HCT116 (cell line): ENCODE results near the gene COPE. TPM values are rescaled to one million over a fixed set of nuclear protein-coding genes. Genes with fewer than 3 reads are reported as not detected.

Experiments used
- ATAC-seq: fragments of 200-7000 bp; cut with Tn5 transposase; 2 replicates; pipeline ENCODE4 v1.9.1; 2020; ENCODE audit warnings: mild to moderate bottlenecking, moderate library complexity
- BruUV-seq: library from RNA; stranded (reverse); fragments of 400-500 nt; replicated peaks from 2 replicates; lab custom pipeline; 2021; lab: Mats Ljungman, UMichigan
- CTCF ChIA-PET: fragments of 300-600 bp; sonication (Branson Sonifier 250); formaldehyde crosslinking; loops from one replicate; lab custom pipeline; 2021; ENCODE audit warnings: antibody characterized with exemption; lab: Charles Lee
- POLR2A ChIA-PET: fragments of 300-600, 350-600 bp; sonication (Branson Sonifier 250); formaldehyde crosslinking; loops from one replicate; lab custom pipeline; 2021; ENCODE audit warnings: antibody characterized with exemption; lab: Charles Lee
- RAD21 ChIA-PET, 2 experiments: fragments of 300-600 bp; sonication (Branson Sonifier 250); formaldehyde crosslinking; loops; one replicate each; lab custom pipeline; 2023; ENCODE audit warnings: low total read pairs in 2 of 2; ENCODE audit not compliant: uncharacterized antibody in 2 of 2, unreplicated experiment in 2 of 2, low non-redundant PET in 1 of 2; lab: Charles Lee
- DNase-seq: peaks from one replicate; pipeline ENCODE4 v3.0.0-alpha.2; 2010; ENCODE audit warnings: low read depth, low spot score
- H2AFZ ChIP-seq: fragments of 200-600 bp; shearing (Covaris generic), sonication (generic); 2 replicates; pipeline ENCODE4 v1.6.1; 2017; ENCODE audit warnings: low read depth, mixed run types, mixed read lengths, antibody characterized with exemption, low read length; ENCODE audit not compliant: poor library complexity, severe bottlenecking
- H3K27ac ChIP-seq: 2 replicates; pipeline ENCODE4 v1.5.1; 2012; ENCODE audit warnings: low read depth, low read length
- H3K27me3 ChIP-seq: fragments of 200-600 bp; sonication (generic); 2 replicates; pipeline ENCODE4 v1.6.1; 2016; ENCODE audit warnings: mixed run types, low read length, mixed read lengths; ENCODE audit not compliant: insufficient read depth
- H3K36me3 ChIP-seq, 2 experiments: fragments of 200-500 bp in 1 of 2; fragments of 200-600 bp in 1 of 2; sonication (Bioruptor generic) in 1 of 2; sonication (generic) in 1 of 2; 2 replicates each; pipeline versions ENCODE4 v1.5.1 to v1.6.1; 2014 to 2016; ENCODE audit warnings: low read length in 2 of 2, inconsistent platforms in 1 of 2, mixed read lengths in 1 of 2, mixed run types in 1 of 2; ENCODE audit not compliant: insufficient read depth in 2 of 2, control insufficient read depth in 1 of 2
- H3K4me1 ChIP-seq, 2 experiments: fragments of 200-600 bp in 1 of 2; sonication (generic) in 1 of 2; 2 replicates each; pipeline versions ENCODE4 v1.5.1 to v1.6.1; 2012 to 2017; ENCODE audit warnings: low read length in 2 of 2, inconsistent platforms in 1 of 2, mild to moderate bottlenecking in 1 of 2, mixed read lengths in 1 of 2, mixed run types in 1 of 2, moderate library complexity in 1 of 2; ENCODE audit not compliant: insufficient read depth in 2 of 2, control insufficient read depth in 1 of 2
- H3K4me2 ChIP-seq: fragments of 200-600 bp; sonication (generic); 2 replicates; pipeline ENCODE4 v1.6.1; 2017; ENCODE audit warnings: mixed run types, low read length, mixed read lengths
- H3K4me3 ChIP-seq, 2 experiments: fragments of 200-600 bp in 1 of 2; sonication (generic) in 1 of 2; replicated peaks in 1 of 2; 2 replicates each; pipeline ENCODE4 v1.5.1; 2011 to 2016; ENCODE audit warnings: low read length in 2 of 2, control low read depth in 1 of 2, low read depth in 1 of 2, mild to moderate bottlenecking in 1 of 2, mixed read lengths in 1 of 2, mixed run types in 1 of 2
- H3K79me2 ChIP-seq: fragments of 200-600 bp; sonication (generic); 2 replicates; pipeline ENCODE4 v1.6.1; 2017; ENCODE audit warnings: mild to moderate bottlenecking, mixed run types, low read length, moderate library complexity, mixed read lengths; ENCODE audit not compliant: insufficient read depth
- H3K9ac ChIP-seq: fragments of 200-600 bp; sonication (generic); 2 replicates; pipeline ENCODE4 v1.6.1; 2016; ENCODE audit warnings: low read length, mixed read lengths
- H3K9me2 ChIP-seq: fragments of 200-600 bp; sonication (generic), shearing (Covaris generic); 2 replicates; pipeline ENCODE4 v1.6.1; 2017; ENCODE audit warnings: mixed run types, mild to moderate bottlenecking, moderate library complexity; ENCODE audit not compliant: insufficient read depth
- H3K9me3 ChIP-seq, 2 experiments: fragments of 200-500 bp in 1 of 2; fragments of 200-600 bp in 1 of 2; sonication (Bioruptor generic) in 1 of 2; sonication (generic) in 1 of 2; 2 replicates each; pipeline ENCODE4 v1.6.1; 2014 to 2017; ENCODE audit warnings: low read length in 2 of 2, mixed read lengths in 2 of 2, inconsistent platforms in 1 of 2, low read depth in 1 of 2, mild to moderate bottlenecking in 1 of 2, mixed run types in 1 of 2, moderate library complexity in 1 of 2; ENCODE audit not compliant: control insufficient read depth in 1 of 2, insufficient read depth in 1 of 2
- H4K20me1 ChIP-seq: fragments of 200-600 bp; sonication (generic), shearing (Covaris generic); 2 replicates; pipeline ENCODE4 v1.6.1; 2017; ENCODE audit warnings: mixed run types, mild to moderate bottlenecking, moderate library complexity; ENCODE audit not compliant: insufficient read depth
- CBX3 ChIP-seq: IDR thresholded peaks from 2 replicates; pipeline ENCODE4 v1.6.1; 2012; ENCODE audit warnings: low read depth
- CEBPB ChIP-seq: IDR thresholded peaks from 2 replicates; pipeline ENCODE4 v1.6.1; 2012; ENCODE audit warnings: low read depth
- EGR1 ChIP-seq: IDR thresholded peaks from 2 replicates; pipeline ENCODE4 v1.6.1; 2012; ENCODE audit warnings: low read depth
- ELF1 ChIP-seq: IDR thresholded peaks from 2 replicates; pipeline ENCODE4 v1.6.1; 2012; ENCODE audit warnings: low read depth, borderline replicate concordance
- EZH2 ChIP-seq: fragments of 200-600 bp; sonication (generic); IDR thresholded peaks from 2 replicates; pipeline ENCODE4 v1.6.1; 2017; ENCODE audit warnings: antibody characterized with exemption, mixed run types
- EZH2phosphoT487 ChIP-seq: fragments of 200-600 bp; IDR thresholded peaks from 2 replicates; pipeline ENCODE4 v1.6.1; 2018; ENCODE audit warnings: antibody characterized with exemption, borderline replicate concordance
- FOSL1 ChIP-seq: IDR thresholded peaks from 2 replicates; pipeline ENCODE4 v1.6.1; 2012; ENCODE audit warnings: low read depth
- JUND ChIP-seq: IDR thresholded peaks from 2 replicates; pipeline ENCODE4 v1.6.1; 2012
- MAX ChIP-seq: IDR thresholded peaks from 2 replicates; pipeline ENCODE4 v1.6.1; 2012
- POLR2AphosphoS5 ChIP-seq: IDR thresholded peaks from 2 replicates; pipeline ENCODE4 v1.6.1; 2011; ENCODE audit warnings: mild to moderate bottlenecking, low read depth, low read length, moderate library complexity
- SIN3A ChIP-seq: IDR thresholded peaks from 2 replicates; pipeline ENCODE4 v1.6.1; 2012; ENCODE audit warnings: low read depth
- SRF ChIP-seq: IDR thresholded peaks from 2 replicates; pipeline ENCODE4 v1.6.1; 2012; ENCODE audit warnings: low read depth
- YY1 ChIP-seq: IDR thresholded peaks from 2 replicates; pipeline ENCODE4 v1.6.1; 2011; ENCODE audit warnings: low read length, low read depth, moderate library complexity, mild to moderate bottlenecking; ENCODE audit not compliant: insufficient replicate concordance; ENCODE audit errors: extremely low read depth
- ZBTB33 ChIP-seq: IDR thresholded peaks from 2 replicates; pipeline ENCODE4 v1.6.1; 2011; ENCODE audit warnings: mild to moderate bottlenecking, low read length, moderate library complexity; ENCODE audit not compliant: insufficient replicate concordance; ENCODE audit errors: extremely low read depth
- ZFX ChIP-seq: fragments of 450-650 bp; IDR thresholded peaks from 2 replicates; pipeline ENCODE4 v1.6.1; 2017
- ZNF274 ChIP-seq: fragments of 200-500 bp; sonication (Bioruptor generic); IDR thresholded peaks from 2 replicates; pipeline ENCODE4 v1.6.1; 2014; ENCODE audit warnings: mild to moderate bottlenecking, low read depth, low read length, inconsistent platforms
- intact Hi-C: fragments of 100-400 bp; cut with micrococcal nuclease; formaldehyde crosslinking; loops from 2 replicates; pipeline ENCODE4 v1.10.0; 2022
- total RNA-seq: library from RNA; stranded (reverse); gene quantifications from one replicate; pipeline ENCODE4 v1.2.1, GENCODE V29; 2021; ENCODE audit not compliant: unreplicated experiment
- TF ChIP-seq, protein P1 (sequence below): IDR thresholded peaks from 2 replicates; pipeline ENCODE4 v1.6.1; 2012

The COPE gene
- total RNA-seq, 1 experiment from 2014 or later: 263 TPM

GRCh38 chr19:18898081-18898606, 21.0 kb downstream of the COPE start:
- ChIA-PET CTCF (no interaction called here), RAD21 (no interaction called here), POLR2A (no interaction called here)
- Histone ChIP-seq H4K20me1 (no peaks in the 10 kb centered on the region), H3K4me2 (no peak overlapping the region), H3K79me2 (no peaks in the 10 kb centered on the region), H3K36me3 (peaks cover 0 to 9% of the 10 kb centered on the region in 2 experiments; a peak in 3 of 4 replicates), H3K27me3 (no peaks in the 10 kb centered on the region), H3K27ac (no peak overlapping the region), H3K4me1 (peaks cover 0 to 4% of the 10 kb centered on the region in 2 experiments; a peak in 2 of 4 replicates), H3K9me3 (no peaks in the 10 kb centered on the region), H3K4me3 (no peak overlapping the region), H3K9ac (no peak overlapping the region), H3K9me2 (no peaks in the 10 kb centered on the region), H2AFZ (no peak overlapping the region)
- BruUV-seq: no TSS peak
- ATAC-seq (no peak), DNase-seq (no peak)
- TF ChIP-seq JUND (no peak), EZH2phosphoT487 (no peak), FOSL1 (no peak), EGR1 (no peak)
- intact Hi-C loops: no loop called here

DNA sequence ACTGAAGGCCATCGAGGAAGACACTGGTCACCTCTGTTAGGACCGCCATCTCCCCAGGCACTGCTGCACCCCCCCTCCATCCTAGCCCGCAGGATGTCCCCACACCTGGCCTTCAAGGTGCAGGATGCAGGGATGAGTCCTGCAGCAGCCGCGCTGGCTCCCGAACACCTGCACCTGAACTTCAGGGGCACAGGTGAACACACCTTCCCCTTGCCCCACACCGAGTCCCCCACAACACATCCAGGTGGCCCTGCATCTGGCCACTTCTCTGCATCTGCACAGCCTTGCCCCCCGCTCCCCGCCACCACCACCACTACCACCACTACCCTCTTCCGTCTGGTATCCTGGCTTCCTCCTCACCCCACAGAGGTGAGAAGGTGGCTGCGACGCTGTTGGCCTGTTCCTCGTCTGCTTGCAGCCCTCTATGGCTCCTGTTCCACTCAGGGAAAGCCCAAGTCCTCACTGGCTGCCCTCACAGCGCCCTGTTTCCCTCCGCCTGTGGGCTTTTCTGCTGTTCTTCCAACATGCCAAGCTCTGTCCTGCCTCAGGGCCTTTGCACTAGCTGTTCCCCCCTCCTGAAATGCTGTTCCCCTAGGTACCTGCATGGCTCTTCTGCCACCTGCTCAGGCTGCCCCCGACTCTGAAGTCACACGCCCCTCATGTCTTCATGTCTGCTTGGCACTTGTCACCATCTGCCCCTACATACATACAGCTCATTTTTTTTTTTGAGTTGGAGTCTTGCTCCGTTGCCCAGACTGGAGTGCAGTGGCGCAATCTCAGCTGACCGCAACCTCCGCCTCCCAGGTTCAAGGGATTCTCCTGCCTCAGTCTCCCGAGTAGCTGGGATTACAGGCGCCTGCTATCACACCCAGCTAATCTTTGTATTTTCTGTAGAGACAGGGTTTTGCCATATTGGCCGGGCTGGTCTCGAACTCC, 21.8 kb downstream of the COPE start:
- Histone ChIP-seq H3K36me3 (peaks cover 0 to 9% of the 10 kb centered on the region in 2 experiments; a peak in 3 of 4 replicates), H3K9me3 (no peaks in the 10 kb centered on the region), H3K9me2 (no peaks in the 10 kb centered on the region), H3K27ac (no peak overlapping the region), H3K4me2 (no peak overlapping the region), H3K9ac (no peak overlapping the region), H3K27me3 (no peaks in the 10 kb centered on the region), H3K79me2 (no peaks in the 10 kb centered on the region), H2AFZ (no peak overlapping the region), H3K4me3 (no peak overlapping the region), H3K4me1 (peaks cover 0 to 4% of the 10 kb centered on the region in 2 experiments; a peak in 2 of 4 replicates), H4K20me1 (no peaks in the 10 kb centered on the region)
- ChIA-PET POLR2A (no interaction called here), RAD21 (no interaction called here), CTCF (no interaction called here)
- intact Hi-C loops: no loop called here
- TF ChIP-seq ZFX (no peak), YY1 (no peak), JUND (no peak), SRF (no peak), CEBPB (no peak), ZBTB33 (no peak), ZNF274 (no peak), EZH2 (no peak), ELF1 (no peak), EZH2phosphoT487 (no peak), CBX3 (no peak), EGR1 (no peak), MAX (no peak), SIN3A (no peak), POLR2AphosphoS5 (no peak)
- TF ChIP-seq, protein P1, sequence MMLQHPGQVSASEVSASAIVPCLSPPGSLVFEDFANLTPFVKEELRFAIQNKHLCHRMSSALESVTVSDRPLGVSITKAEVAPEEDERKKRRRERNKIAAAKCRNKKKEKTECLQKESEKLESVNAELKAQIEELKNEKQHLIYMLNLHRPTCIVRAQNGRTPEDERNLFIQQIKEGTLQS: no peak
- ATAC-seq (no peak), DNase-seq (no peak)
- BruUV-seq: no TSS peak
